GM18511 (cell line): ENCODE data around the gene ROS1.

ENCODE experiments used
- ATAC-seq: cut with Tn5 transposase; IDR thresholded peaks from one replicate; pipeline ENCODE4 v1.9.1; 2021; ENCODE audit warnings: mild to moderate bottlenecking, moderate library complexity; ENCODE audit not compliant: unreplicated experiment

The ROS1 gene

GRCh38 chr6:117441824-117442264 is 16.1 kb upstream of the ROS1 start:
- ATAC-seq = no peak

DNA sequence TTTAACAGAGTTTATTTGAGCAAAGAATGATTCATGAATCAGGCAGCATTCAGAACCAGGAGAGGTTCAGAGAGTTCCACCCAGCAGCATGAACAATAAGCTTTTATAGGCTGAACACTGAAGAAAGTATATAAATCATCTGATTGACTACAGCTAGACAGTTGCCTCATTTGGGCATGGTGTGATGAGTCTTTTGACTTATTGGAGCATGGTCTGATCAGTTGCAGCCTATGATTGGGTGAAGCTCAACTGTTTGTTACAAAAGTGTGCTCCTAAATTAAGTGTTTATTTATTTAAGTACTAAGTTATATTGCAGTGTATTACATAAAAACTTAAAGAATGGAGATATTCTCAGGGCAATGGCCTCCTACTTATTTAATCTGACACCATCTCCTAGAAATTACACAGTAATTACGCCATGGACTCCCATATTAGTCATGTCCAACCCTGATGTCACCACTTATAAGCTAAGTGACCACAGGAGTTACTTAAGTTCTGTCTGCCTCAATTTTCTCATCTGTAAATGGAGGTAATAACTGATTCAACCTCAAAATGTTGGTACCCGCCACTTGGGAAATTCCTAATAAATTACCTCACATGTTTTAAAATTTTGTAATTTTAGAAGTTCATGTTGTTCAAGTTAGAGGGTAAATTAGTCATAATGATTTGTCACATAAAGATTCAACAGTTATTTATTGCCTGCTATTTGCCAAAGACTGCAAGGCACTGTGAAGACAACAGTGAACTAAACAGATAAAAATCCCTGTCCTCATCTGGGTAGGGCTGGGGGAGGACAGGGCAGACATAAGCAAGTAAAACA is 15.2 kb upstream of the ROS1 start:
- no peak for ATAC-seq

- no peak for ATAC-seq
These were observed 6.5 kb upstream of the ROS1 start for GRCh38 chr6:117432273-117432672.

- no peak for ATAC-seq
These were observed 2.0 kb downstream of the ROS1 start for GRCh38 chr6:117423754-117424153.

- ATAC-seq = no peak
These were observed 7.4 kb downstream of the ROS1 start for GRCh38 chr6:117418320-117418719.

DNA sequence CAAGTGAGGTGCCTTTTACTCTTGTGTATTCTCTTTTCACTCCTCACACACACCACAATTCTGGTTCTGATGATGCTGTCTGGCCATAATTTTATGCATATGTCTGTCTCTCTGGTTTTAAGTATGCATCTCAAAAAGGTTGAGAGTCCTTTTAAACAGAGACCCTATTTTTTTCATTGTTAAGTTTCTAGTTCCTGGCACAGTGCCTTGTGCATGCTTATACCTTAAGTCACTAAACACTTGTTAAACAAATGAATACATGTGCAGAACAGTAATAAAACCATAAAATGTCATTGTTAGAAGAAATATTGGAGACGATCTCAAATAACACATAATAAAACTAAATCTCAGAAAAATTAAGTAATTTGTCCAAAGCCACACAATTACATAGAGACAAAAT is 7.9 kb downstream of the ROS1 start:
- ATAC-seq = no peak

DNA sequence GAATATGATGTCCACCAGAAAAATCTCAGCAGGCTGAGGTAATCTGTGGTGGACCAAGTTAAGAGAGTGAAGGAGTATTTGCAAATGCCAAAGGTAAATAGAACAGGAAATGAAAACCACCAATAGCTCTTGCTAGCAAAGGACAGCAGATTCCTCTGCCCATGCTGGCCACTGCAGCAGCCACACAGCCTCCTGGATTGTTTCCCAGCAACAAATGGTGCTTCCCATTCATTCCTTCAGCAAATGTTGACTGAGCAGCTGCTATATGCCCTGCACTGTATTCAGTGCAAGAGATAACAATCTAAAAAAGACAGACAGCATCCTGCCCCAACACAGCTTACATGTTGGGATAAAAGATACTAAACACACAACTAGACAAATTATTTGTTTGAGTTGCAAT is 11.0 kb downstream of the ROS1 start:
- no peak for ATAC-seq

DNA sequence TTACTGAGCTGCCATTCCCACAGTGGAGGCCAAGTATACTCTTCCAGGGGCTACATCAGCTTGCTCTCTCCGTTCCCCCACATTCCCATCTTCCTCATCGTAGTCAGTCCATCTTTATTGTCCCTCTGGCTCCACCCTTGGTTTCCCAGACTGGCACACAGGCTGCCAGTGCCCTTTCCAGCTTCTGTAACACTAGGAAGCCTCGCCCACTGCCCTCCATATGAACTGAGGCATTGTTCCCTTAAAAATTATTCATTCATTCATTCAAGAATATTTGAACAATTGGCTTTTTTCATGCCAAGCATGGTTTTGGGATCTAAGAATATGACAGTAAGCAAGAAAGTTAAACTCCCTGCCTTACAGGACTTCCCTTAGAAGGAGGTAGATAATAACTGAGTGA is 14.3 kb downstream of the ROS1 start:
- no peak for ATAC-seq

GRCh38 chr6:117409863-117410262 is 15.9 kb downstream of the ROS1 start:
- ATAC-seq = no peak

DNA sequence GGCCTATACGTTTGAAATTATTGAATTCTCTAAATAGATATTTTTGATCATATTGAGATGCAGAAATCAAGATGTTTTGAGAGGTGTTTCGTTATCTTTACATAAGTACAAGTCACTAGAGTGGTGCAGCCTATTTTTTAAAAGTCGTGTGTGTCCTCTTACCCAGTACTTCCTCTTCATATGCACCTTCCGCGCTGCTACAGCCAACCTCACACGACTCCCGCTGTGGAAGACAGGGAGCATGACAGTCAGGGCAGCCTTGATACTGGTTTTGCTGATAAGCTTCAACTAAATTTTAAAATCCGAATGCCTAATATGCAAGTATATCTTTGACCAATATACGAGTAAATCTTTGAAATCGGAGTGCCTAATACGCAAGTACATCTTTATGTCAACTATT is 16.3 kb downstream of the ROS1 start:
- no peak for ATAC-seq

GRCh38 chr6:117404548-117404947 is 21.2 kb downstream of the ROS1 start:
- no peak for ATAC-seq

- no peak for ATAC-seq
These were observed 23.9 kb downstream of the ROS1 start for GRCh38 chr6:117401799-117402198.

GRCh38 chr6:117399924-117400323 is 25.8 kb downstream of the ROS1 start:
- no peak for ATAC-seq

DNA sequence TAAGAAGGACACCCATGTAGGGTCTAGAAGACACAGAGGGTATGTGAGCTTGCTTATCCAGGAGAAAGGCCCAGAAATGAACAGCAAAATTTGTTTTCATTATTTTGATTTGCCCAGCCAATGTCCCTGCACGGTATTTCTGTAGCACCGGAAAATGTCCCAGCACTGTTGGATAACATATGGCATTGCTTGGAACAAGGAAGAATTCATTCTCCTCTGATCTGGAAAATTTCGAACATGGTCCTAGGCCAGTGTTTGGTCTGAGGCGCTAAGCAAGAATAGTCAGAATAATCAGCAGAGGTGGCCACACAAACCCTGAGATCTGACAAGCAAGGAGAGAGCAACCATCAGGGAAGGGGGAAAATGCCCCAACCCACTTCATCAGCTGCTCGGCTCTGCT is 26.6 kb downstream of the ROS1 start:
- ATAC-seq = no peak

- ATAC-seq = no peak
These were observed 28.1 kb downstream of the ROS1 start for GRCh38 chr6:117397536-117398227.

GRCh38 chr6:117396228-117396627 is 29.5 kb downstream of the ROS1 start:
- ATAC-seq = no peak

GRCh38 chr6:117395164-117395563 is 30.6 kb downstream of the ROS1 start:
- no peak for ATAC-seq

DNA sequence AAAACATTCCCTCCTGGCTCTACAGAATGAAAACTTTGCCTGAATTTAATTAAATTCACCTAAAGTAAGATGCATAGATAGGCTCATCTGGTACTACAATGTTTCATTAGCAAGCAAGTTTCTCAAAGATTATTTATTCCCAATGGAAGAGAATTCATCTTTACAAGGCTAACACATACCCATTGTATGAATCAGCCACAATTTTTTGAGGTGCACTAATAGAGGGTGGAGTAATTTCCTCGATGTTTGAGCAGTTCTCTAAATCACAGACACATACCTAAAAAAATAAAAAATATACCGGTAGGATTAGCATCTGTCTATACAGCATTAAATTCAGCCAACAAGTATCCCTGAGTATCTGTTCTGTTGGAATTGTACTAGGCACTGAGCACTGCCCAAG is 32.7 kb downstream of the ROS1 start:
- no peak for ATAC-seq

DNA sequence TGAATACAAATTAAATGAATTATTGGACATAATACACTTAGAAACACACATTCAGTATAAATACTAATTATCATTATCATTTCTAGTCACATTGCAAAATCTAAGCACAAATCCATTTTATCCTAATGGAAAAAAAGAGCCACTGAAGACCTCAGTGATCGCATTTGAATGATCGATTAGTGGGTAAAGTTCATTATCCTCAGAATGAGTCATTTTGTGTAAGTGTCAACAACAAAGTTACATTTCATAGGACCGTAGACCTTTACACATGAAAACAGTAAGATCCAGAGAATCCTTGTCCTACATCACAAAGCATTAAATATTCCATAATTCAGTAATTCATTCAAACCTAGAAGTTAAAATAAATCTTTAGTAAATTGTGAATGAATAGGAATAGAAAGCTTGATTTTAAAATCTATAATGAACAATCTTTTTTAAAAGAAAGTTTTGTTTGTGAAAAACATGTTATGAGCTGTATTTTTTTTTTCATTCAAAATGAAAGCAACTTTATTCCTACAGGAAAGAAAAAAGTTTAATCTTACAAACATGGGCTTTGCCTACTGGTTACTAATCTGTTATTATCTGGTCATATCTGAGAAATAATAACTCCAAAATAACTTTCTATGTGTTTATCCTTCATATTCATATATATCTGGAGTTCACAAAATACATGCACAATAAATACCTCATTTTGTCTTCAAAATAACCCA is 33.7 kb downstream of the ROS1 start:
- no peak for ATAC-seq

- ATAC-seq = no peak
These were observed 36.3 kb downstream of the ROS1 start for GRCh38 chr6:117389227-117390057.

DNA sequence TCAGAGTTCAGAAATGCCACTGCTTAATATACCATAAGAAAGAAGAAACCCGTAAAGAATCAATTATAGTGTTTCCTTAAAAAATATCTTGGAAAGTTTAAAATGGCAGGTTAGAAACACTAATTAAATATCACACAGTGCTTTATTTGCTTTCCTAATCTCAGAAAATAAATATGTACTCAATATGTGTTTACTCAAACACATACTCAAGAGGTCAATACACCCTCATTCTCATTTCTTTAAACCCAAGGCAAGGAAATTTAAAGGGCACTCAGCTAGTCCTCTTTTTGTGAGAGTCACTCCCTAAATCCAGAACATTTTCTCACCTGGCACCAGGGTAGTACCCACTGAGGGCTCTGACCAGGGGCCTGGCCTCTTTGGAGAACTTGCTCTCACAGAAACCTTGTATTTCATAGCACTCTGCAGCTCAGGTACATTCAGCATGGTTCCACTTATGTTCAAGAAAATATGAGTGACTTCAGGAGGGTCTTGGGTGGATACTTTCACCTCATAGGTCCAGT is 38.2 kb downstream of the ROS1 start:
- no peak for ATAC-seq
